ENCODE measurements around the gene SHISA9.
"Not testable (repeated sequence)": the region's sequence is repeated elsewhere in the genome, so short reads cannot be mapped to it uniquely, and the experiment has no call there.

Gene SHISA9

DNA sequence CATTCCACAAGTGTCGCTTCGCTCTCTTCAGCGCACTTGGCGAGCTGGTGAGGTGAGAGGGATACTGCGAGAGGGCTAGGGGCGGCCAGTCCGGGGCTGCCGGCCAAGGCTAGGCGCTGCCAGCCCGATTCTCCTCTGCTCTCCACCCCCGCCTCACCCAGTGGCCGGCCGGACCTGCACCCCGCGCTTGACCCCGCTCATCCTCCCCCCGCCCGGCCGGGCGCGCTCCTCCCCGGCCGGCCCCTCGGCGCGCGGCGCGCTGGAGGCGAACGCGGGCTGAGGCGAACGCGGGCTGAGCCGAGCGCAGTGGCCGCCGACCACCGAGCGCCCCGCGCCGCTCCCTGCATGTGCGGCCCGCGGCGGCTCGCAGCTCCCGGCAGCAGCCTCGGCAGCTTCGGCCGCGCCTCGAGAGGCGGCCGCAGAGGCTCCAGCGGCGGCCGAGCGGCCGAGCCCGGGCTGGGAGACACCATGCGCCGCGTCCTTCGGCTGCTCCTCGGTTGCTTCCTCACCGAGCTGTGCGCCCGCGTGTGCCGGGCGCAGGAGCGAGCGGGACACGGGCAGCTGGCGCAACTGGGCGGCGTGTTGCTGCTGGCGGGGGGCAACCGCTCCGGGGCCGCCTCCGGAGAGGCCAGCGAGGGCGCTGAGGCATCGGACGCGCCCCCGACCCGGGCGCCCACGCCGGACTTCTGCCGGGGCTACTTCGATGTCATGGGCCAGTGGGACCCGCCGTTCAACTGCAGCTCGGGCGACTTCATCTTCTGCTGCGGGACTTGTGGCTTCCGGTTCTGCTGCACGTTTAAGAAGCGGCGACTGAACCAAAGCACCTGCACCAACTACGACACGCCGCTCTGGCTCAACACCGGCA, at the start of gene SHISA9:
Gene SHISA9 (plus strand): TSS at position 2 of the 865 bp plus-strand sequence.
- DNase-seq (ENCODE audit: low read depth in 2 of 2) = no peak

DNA sequence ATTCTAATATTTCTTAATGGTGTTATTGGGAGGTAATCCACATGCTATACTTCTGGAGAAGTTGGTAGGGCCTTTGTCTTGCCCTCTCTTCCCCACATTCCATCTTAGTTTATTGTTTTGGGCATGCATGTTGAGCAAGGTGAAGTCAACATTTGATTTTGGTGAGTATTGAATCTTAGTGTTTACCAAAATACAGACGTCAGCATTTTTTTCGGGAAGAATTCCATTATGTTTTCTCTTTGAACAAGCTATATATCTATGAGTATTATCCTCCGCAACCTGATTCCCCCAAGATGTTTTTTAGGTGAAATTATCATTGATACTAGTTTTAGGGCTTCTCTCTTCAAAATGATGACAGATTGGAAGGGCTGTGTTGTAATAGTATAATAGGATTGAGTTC, 47.4 kb upstream of the SHISA9 start:
- DNase-seq (ENCODE audit: low read depth in 2 of 2) = no peak

DNA sequence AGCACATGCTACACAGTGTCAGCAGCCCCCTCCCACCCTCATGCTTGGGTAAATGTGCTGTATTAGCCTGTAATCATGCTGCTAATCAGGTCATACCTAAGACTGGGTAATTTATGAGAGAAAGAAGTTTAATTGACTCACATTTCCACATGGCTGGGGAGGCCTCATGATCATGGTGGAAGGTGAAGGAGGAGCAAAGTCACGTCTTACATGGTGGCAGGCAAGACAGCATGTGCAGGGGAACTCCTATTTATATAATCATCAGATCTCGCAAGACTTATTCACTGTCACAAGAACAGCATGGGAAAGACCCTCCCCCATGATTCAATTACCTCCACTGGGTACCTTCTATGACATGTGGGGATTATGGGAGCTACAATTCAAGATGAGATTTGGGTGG, 44.0 kb upstream of the SHISA9 start:
- DNase-seq (ENCODE audit: low read depth in 2 of 2) = not testable (repeated sequence)

DNA sequence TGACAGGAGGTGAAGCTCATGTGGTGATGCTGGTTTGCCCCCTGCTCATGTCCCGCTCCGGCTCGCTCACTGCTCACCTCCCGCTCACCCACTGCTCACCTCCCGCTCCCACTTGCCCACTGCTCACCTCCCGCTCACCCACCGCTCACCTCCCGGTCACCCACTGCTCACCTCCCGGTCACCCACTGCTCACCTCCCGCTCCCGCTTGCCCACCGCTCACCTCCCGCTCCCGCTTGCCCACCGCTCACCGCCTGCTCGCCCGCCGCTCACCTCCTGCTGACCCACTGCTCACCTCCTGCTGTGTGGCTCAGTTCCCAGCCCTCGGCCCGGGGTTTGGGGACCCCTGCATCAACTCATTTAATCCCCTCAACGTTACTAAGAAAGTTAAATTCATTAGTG, 39.1 kb upstream of the SHISA9 start:
- DNase-seq (ENCODE audit: low read depth in 2 of 2) = no peak

DNA sequence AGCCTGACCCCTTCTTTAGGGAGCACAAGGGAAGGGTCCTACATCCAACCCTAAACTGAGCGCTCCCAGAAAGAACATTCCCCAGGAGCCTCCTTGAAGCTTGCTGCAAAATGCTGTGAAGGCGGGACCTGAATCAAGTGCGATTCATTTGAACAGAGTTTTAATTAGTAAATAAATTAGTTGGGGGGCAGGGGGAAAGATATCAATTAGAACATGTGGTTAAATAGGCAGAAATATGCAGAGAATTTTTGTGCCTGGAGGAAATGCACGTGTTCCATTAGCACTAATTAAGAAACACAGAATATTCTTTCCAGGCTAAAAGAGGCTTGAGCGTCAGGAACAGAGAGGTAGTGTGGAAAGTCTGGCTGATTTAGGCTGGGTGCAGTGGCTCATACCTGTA, 38.5 kb upstream of the SHISA9 start:
- no peak for DNase-seq (ENCODE audit: low read depth in 2 of 2)

DNA sequence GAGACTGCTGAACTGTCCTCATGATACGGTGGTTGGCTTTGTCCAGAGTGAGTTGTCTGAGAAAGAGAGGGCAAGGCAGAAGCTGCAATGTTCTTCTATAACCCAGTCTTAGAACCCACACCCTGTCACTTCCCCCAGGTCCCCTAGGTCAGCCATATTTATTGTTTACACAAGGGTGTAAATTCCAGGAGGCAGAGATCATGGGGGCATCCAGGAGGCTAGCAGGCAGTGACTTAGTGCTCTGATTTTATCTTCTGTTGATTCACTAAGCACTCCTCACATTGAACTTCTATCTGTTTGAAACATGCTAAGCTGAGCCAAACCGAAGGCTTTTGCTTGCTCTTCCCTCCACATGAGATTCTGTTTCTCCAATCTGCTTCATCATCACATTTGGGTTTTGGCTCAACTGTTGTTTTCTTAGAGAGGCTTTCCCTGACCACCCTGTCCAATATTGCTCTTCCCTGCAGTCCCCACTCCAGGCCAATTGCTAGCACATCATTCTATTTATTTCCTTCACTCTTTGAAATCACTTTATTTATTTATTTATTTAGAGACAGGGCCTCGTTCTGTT, 34.3 kb upstream of the SHISA9 start:
- no peak for DNase-seq (ENCODE audit: low read depth in 2 of 2)

DNA sequence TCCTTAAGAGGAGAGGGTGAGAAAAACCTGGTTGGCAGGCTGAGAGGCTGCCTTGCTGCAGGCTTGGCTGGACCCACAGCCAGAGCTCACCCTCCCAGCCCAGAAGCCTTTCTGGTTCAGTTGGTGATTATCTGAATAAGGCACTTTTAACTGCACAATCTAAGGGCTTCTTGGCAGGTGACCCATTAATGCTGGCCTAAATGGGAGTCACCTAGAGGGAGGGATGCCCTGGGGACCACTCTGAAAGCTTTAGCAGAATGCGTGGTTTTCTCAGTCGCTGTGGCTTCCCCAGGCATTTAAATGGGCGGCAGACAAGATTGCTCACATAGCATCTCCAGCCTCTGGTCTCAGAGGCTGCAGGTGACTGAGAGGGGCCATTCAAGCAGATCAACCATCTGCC, 33.2 kb upstream of the SHISA9 start:
- no peak for DNase-seq (ENCODE audit: low read depth in 2 of 2)

DNA sequence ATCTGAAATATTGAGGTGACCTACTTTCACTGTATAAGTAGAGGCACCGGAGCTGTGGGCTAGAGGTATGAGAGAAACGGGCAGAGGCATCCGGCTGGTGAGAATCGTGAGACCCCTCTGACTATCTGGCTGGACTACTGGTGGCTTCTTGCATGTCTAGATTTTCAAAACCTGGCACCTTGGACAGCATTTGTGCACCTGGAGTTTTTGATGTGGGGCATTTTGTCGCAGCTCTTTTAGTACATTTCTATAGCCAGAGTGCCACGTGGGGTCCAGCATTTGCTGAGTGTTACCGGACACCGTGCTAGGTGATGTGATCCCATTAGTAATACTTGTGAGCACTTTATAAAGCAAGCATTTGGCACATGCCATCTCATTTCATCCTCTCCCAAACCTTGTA, 32.6 kb upstream of the SHISA9 start:
- DNase-seq (ENCODE audit: low read depth in 2 of 2) = no peak

DNA sequence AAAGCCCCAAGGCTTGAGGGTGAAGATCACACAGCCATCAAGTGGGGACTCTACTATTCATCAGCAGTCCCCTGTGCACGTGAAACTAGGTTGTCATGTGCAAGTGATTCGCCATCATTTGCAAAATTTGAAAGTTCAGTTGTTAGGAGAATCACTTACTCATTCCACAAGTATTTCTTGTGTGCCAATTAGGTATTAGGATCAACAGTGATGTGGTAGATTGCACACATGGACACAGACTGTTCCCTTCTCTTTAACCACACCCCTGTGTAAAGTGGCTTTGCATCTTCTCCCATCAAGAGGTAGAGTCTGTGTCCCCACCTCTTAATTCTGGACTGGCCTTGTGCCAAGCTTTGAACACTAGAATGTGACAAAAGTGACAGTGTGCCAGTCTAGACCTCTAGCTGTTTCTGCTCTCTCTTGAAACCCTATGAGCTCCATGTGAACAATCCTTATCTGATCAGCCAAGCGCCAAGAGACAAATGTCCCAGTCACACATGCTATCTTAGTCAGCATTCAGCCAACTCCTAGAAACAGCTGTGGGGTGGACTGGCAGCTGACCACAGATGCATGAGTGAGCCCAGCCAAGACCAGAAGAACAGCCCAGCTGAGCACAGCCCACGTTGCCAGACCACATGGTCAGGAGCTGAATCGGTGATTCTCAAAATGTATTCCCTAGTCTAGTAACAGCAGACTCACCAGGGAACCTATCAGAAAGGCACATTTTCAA, 31.5 kb upstream of the SHISA9 start:
- no peak for DNase-seq (ENCODE audit: low read depth in 2 of 2)

DNA sequence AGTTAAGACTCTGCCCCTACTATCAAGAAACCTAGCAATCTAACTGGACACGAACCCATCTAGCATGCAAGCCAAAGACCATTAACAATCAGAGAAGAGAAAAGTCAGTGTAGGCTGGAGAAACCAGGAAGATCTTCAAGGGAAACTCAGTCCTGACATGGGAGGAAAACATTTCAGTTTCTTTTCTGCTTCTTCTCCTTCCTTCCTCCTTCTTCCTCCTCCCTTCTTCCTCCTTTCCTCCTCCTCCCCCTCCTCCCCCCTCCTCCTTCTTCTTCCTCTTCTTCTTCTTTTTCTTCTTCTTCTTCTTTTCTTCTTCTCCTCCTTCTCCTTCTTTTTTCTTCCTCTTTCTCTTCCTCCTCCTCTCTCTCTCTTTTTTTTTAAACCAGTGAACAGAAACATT, 29.6 kb upstream of the SHISA9 start:
- no peak for DNase-seq (ENCODE audit: low read depth in 2 of 2)

DNA sequence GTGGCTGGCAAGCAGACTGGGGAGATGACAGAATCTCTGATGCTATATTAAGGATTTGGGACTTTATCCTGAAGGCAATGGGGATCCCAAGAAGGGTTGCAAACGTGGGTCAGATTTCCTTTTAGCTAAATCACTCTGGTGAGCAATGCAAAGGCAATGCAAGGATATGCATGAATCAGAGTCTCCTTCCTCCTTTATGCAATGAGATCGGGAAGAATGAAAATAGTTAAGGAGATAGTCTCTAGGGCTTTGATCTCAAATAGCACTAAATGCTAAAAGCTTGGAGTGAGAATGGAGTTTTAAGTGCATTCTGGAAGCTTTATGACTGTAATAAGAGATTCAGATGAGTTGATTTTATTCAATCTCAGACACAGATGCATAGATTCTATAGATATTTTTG, 27.2 kb upstream of the SHISA9 start:
- no peak for DNase-seq (ENCODE audit: low read depth in 2 of 2)

DNA sequence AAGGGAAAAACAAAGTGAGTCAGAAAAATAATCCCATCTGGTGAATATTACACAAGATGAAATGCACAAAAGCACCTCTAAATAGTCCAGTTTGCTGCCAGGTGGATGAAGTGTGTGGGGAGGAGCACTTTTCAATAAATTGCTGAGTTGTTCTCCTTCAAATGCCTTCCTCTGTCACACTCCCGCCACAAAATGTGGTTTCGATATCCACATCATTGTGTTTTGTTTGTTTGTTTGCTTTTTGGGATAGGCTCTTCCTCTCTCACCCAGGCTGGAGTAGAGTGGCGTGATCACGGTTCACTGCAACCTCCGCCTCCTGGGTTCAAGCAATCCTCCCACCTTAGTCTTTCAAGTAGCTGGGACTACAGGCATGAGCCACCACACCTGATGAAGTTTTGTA, 24.6 kb upstream of the SHISA9 start:
- DNase-seq (ENCODE audit: low read depth in 2 of 2) = no peak

DNA sequence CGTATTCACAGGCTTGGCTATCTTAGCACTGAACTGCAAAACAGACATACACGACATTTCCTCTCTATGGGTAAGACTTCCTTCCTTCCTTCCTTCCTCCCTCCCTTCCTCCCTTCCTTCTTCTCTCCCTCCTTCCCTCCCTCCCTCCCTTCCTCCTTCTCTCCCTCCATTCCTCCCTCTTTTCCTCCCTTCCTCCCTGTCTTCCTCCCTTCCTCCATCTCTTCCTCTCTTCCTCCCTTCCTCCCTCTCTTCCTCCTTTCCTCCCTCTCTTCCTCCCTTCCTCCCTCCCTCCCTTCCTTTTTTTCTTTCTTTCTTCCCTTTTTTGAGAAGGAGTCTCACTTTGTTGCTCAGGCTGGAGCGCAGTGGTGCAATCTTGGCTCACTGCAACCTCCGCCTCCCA, 22.4 kb upstream of the SHISA9 start:
- no peak for DNase-seq (ENCODE audit: low read depth in 2 of 2)

DNA sequence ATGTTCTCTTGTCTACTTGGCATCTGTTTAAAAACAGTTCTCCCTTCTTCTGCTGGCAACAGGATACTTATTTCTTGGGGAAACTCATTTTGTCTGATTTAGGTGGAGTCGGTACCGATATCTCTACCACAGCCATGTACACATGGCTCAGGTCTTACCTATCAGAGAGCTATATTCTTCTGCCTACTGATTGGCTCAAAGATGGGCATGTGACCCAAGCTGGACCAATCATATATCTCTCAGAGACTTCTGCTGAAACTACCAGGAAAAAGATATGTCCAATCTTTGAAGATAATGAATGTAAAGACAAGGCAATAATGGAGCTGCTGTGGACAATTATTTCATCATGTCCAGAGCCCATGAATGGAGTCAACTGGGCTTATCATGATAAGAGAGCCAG, 21.6 kb upstream of the SHISA9 start:
- no peak for DNase-seq (ENCODE audit: low read depth in 2 of 2)

DNA sequence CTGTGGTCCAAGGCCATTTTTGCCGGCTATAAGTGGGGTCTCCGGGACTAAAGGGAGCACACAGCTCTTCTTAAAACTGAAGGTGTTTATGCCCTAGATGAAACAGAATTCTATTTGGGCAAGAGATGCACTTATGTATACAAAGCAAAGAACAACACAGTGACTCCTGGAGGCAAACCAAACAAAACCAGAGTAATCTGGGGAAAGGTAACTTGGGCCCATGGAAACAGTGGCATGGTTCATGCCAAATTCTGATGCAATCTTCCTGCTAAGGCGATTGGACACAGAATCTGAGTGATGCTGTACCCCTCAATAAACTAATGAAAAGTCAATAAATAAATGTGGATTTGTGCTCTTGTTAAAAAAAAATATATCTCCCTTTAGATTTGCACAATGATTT, 20.2 kb upstream of the SHISA9 start:
- DNase-seq (ENCODE audit: low read depth in 2 of 2) = no peak

DNA sequence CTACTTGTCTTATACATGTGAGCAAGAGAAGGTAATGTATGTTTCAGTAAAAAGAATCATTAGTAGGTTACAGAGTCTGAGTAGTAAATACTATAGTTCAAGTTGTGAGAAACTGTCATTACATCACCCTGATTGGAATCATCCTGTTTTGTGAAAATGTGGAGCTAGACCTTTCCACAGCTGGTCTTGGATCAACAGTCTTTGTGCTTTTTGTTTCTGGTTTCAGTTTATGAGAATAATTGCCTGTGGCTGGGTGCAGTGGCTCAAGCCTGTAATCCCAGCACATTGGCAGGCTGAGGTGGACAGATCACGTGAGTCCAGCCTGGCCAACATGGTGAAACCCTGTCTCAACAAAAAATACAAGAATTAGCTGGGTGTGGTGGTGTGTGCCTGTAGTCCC, 19.7 kb upstream of the SHISA9 start:
- no peak for DNase-seq (ENCODE audit: low read depth in 2 of 2)

DNA sequence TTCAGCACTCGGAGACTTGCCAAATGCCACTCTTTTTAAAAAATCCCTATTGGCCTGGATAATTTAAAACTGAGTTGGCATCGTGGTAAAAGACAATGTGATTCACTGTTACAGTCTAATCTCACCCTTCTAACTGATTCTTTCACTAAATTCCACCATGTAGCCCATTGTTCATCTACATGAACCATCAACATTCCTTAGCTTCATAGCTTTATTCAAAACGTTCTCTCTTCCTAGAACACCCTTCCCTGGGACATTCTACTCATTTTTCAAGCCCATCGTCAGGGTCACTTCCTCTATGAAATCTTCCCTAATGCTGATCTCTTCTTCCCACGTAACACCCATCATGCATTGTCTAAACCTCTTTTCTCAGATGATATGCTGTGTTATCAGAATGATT, 15.7 kb upstream of the SHISA9 start:
- DNase-seq (ENCODE audit: low read depth in 2 of 2) = no peak

DNA sequence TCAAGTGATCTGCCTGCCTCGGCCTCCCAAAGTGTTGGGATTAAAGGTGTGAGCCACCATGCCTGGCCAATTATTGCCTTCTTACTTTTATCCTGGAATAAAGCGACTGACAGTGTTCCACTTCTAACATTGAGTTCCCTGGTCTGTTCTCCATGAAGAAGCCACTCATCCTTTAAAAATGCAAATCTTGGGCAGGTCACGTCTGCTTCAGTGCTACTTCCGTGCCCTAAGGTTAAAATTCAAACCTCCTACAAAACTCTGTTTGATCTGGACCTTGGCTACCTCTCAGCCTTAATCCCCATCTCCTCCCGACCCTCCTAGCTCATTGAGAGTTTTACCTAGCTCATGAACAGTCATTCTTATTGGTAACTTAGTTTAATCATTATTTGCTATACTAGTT, 9.6 kb upstream of the SHISA9 start:
- no peak for DNase-seq (ENCODE audit: low read depth in 2 of 2)

DNA sequence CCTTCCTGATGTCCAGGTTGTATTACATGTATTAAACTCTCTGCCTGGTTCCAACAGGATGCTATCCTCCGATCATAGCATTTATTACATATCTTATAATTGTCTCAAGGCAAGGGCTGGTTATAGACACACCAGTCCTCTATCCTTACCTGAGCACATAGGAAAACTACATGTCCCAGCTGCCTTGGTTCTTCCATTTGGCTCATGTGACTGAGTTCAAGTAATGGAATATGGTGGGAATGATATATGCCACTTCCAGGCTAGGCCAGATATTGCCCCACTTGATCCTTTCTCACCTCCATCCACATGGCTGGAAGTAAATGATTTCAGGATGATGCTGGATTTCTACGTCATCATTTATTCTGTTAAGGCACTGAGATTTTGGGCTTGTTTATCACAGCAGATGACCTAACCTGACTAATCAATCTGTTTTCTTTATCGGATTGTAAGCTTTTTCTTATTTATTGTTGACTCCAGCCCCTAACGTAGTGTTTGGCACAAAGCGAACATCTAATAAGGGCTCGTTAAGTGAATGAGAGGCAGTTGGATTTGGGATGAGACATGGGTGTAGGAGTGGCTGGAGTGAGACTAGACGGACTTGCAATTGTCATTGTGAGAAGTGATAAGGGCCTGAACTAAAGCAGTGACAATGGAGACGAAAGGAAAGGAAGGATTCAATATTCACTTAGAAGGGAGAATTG, 8.2 kb upstream of the SHISA9 start:
- DNase-seq (ENCODE audit: low read depth in 2 of 2) = no peak

DNA sequence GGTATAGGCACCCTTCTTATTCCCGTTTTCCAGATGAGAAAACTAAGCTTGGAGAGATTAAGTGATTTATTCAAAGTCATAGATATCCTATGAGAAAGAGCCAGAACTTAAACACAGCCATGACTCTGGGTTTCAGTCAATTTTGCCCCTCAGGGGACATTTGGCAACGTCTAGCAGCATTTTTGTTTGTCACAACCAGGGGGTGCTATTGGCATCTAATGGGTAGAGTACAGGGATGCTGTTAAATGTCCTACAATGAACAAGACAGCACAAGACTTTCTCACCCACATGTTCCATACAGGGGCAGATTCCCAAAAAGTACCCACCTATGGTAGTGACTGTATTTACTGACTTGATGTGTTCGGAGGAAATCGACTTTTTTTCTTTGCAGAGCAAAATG, 4.8 kb upstream of the SHISA9 start:
- no peak for DNase-seq (ENCODE audit: low read depth in 2 of 2)

DNA sequence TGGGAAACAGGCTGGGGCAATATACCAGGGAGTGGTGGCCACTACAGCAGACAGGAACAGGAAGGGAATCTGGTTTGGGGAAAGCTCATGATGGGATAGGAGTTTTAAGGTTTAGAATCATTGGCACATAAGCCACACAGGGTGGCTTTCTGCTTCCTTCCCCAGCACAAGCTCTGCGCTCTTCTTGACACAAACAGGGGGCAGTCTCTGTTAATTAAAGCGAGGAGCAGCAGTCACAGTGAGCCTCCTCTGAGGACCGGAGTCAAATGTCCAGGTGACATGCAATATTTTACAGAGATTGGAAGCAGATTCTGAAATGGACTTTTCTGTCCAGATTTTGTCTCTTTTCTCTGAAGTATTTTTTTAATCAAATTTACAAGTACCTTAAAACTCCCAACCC, 2.8 kb upstream of the SHISA9 start:
- DNase-seq (ENCODE audit: low read depth in 2 of 2) = no peak

DNA sequence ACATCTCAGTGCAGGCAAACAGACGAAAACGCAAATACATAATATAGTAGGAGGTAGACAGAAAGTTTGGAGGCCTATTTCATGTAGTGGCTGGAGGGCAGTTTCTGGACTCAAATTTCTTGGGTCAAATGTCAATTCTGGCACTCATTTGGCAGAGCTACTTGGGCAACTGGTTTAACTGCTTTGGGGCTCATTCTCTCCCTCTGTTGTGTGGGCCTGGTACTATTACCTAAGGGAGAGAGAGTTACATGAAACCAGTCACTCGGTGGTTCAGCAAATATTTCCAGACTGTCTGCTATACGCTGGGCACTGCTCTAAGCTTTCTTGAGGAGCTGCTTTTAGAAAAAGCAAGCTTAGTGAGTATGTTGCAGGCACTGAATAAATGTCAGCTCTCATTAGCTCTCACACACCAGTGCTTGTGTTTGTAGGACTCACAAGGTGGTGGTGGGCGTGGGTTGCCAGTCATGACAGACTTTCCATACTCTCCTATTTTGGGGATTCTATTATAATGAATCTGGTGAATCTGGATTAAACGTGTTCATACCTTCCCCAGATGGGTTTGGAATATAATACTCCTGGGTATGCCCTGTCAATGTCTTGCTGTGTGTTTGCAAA, 1.8 kb upstream of the SHISA9 start:
- no peak for DNase-seq (ENCODE audit: low read depth in 2 of 2)
